Gastrocnemius medialis (tissue), 4 donors: ENCODE results near the gene CDK2AP2.

Source experiments
- POLR2A ChIP-seq, 2 donors: fragments of 450-650 bp; IDR thresholded peaks; one replicate each; pipeline ENCODE4 v1.6.1; 2017; ENCODE audit warnings: antibody characterized with exemption in 2 of 2, mild to moderate bottlenecking in 2 of 2, moderate library complexity in 2 of 2
- TF ChIP-seq, protein P1 (sequence below), 5 experiments: fragments of 450-650 bp in 3 of 5; fragments of 200-600 bp in 2 of 5; sonication (generic) in 2 of 5; IDR thresholded peaks in 4 of 5; conservative IDR thresholded peaks in 1 of 5; 1 replicate in 4 of 5; 2 replicates in 1 of 5; pipeline ENCODE4 v1.5.1; 2016 to 2019; ENCODE audit warnings: antibody characterized with exemption in 5 of 5, mild to moderate bottlenecking in 3 of 5, moderate library complexity in 3 of 5

DNA sequence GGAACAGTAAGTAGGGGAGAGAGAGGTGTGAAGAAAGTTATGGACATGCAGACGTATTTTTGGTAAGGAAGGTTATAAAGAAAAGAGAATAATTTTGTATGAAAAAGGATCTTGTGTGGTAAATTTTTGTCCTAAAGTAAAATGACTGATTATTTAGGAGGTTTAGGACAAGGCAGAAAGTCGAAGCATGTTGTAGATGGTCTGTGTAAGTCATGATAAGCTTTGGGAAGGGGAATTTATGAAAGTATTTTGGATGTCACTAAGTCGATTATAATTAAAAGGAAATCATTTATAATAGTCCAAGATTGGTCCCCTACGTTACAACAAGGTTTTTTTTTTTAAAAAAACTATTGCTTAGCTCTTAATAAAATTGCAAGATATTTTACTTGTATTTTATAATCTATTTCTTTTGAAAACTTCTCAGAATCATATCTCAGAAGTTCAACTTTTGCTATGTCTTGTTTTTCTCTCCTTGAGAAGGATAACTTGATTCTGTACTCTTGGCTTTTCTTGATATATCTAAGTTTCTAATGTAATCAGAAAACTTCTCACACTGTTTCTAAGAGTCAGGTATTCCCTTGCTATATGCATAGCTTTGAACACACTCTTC, 26.2 kb upstream of the CDK2AP2 start:
- TF ChIP-seq, protein P1, sequence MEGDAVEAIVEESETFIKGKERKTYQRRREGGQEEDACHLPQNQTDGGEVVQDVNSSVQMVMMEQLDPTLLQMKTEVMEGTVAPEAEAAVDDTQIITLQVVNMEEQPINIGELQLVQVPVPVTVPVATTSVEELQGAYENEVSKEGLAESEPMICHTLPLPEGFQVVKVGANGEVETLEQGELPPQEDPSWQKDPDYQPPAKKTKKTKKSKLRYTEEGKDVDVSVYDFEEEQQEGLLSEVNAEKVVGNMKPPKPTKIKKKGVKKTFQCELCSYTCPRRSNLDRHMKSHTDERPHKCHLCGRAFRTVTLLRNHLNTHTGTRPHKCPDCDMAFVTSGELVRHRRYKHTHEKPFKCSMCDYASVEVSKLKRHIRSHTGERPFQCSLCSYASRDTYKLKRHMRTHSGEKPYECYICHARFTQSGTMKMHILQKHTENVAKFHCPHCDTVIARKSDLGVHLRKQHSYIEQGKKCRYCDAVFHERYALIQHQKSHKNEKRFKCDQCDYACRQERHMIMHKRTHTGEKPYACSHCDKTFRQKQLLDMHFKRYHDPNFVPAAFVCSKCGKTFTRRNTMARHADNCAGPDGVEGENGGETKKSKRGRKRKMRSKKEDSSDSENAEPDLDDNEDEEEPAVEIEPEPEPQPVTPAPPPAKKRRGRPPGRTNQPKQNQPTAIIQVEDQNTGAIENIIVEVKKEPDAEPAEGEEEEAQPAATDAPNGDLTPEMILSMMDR (IDR thresholded peaks at IDR 0.05 in 4 of 5, conservative IDR thresholded peaks at IDR 0.05 in 1 of 5): no peak
- no peak for TF ChIP-seq POLR2A (IDR thresholded peaks at IDR 0.05)
